Measurements from ENCODE around the gene RTP1.

- TF ChIP-seq CTCF (IDR thresholded peaks at IDR 0.05), result no peak
- TF ChIP-seq POLR2AphosphoS5 (IDR thresholded peaks at IDR 0.05), result no peak
These were observed 12.2 kb downstream of the RTP1 start for GRCh38 chr3:187209491-187209890.
